SH-SY5Y (cell line): Measurements from ENCODE around the gene PSME2.

Experiments
- GATA2 ChIP-seq: IDR thresholded peaks from 2 replicates; pipeline ENCODE4 v1.6.1; 2011; ENCODE audit warnings: mild to moderate bottlenecking, low read depth, low read length
- GATA3 ChIP-seq: IDR thresholded peaks from 2 replicates; pipeline ENCODE4 v1.6.1; 2011; ENCODE audit warnings: low read depth, mild to moderate bottlenecking, low read length, moderate library complexity

PSME2 gene, protein sequence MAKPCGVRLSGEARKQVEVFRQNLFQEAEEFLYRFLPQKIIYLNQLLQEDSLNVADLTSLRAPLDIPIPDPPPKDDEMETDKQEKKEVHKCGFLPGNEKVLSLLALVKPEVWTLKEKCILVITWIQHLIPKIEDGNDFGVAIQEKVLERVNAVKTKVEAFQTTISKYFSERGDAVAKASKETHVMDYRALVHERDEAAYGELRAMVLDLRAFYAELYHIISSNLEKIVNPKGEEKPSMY

DNA sequence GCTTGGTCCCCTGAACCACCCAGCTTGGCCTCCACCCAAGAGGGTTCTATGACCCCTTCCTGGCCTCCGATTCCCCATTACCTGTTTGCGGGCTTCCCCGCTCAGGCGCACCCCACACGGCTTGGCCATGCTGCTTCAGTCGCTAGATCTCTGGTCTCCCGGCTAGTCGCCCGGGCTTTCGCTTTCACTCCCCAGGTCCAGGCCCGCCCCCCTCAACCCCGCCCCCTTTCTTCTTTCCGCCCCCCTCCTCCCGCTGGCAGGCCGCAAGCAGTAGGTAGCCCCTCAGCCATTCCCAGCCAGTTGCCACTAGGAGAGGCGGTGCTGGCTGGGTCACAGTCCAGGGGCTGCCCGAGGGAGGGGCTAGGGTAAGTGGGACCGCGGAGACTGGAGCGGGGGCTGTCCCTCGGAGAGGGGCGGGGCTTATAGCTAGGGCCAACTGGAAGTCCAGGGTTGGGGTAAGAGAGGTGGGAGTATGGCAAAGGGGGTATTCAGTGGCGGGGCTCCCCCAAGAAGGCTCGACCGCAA, at the start of gene PSME2:
Gene PSME2, minus strand, starts transcription at position 158 of the 525 bp plus-strand sequence. Its CDS starts 29 bp downstream, at position 129.
- no peak for TF ChIP-seq GATA3

DNA sequence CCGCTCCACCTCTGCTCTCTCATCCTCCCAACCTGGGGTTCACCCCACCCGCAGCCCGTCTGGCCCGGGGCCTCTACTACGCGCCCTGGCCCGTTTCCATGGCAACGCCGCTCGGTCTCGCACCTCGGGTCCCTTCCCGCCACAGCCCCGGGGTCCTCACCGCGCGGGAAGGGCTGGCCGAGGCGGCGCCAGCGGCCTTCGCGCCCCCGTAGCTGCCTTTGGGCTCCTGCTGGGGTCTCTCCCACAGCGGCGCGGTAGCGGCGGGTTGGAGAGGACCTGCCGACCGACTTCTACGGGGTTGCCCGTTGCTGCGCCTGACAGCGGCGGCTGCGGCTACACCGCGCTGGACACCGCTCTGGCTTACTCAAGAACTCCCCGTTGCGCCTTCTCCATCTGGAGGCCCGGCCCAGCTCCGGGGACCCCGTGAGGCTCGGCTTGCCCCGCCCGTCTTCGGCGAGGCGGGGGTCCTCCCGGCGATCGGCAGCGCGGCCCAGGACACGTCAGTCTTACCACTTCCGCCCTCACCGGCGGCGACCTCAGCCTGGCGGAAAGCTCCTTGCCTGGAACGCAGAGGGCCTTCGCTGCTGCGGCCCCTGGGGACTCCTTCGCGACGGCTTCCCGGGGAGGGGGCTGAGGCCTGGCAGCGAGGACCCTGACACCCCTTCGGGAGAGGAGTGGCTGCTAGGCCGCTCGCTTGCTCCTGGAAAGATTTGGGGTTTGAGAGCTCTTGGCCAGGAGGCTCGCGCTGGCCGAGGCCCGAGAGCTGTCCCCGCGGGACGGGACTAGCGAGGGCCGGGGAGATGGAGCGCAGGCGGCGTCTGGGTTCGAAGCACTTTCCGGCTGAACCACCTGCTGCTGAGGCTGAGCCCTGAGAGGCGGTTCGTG, 49.0 kb upstream of the PSME2 start, which contains the start of gene TM9SF1:
Gene TM9SF1, minus strand, starts transcription at position 256 of the 885 bp plus-strand sequence. CDS start 422 bp downstream, outside the sequence.
- TF ChIP-seq GATA3 (no peak), GATA2 (no peak)

DNA sequence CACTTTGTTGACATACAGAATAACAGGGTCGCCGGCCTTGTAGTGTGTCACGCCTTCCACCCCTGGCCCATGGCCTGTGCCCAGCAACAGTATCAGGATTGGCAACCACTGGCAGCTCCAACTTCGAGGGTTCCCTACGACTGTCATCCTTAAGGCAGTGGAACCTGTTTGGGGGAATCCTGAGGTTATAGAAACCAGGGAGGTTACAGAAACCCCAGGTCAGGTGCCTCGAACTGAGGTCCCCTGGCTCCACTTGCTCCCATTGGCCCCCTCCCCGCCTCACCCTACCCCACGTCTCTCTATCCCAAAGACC, 48.4 kb upstream of the PSME2 start:
- no peak for TF ChIP-seq GATA3
- TF ChIP-seq GATA2, result no peak

DNA sequence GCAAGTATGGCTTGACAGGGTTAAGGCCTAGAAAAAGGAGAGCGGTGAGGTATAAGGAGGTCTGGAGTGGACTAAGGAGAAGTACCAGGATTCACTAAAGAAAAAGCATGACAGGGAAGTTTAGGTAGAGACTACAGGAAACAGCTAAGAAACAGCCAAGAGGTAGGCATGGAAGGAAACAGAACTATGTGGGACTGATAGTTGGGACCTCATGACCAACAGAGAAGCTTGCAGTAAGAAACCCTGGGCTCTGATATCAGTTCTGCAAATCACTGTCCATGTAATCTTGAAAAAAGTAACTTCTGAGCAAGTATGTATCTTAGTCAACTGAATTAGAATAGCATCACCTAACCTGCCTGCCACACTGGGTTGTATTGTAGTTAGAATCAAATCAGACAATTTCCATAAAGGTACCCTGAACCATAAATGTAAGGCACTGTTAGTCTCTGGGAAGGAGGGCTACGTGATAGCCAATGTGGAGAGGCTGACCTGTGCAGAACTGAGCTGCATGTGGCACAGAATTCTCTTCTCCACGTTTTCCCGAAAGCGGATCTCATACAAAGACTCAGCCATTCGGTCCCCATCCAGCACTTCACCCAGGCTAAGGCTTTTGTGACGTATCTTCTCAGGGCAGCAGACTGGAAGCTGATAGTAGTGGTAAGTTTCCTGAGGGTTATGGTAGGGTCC, 47.9 kb upstream of the PSME2 start:
- TF ChIP-seq GATA3, result no peak
- TF ChIP-seq GATA2, result no peak

DNA sequence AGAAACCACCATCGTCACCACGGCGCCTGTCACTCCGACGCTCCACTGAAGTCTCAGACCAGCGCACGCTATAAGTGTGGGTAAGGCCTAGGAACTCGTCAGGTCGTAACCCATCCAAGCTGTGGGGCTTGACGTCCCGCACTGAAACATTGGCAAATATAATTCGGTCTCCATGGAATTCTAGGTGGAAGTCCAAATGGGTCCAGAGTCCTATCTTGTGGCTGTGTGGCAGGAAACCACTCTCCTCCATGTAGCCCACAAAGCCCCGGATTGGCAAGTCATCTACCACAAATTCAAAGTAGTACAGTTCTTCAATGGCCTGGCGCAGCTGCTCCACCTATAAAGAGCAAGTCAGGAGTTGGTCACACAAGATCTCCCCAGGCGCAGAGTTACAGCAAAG, 46.5 kb upstream of the PSME2 start:
- TF ChIP-seq GATA3 (no peak), GATA2 (no peak)

DNA sequence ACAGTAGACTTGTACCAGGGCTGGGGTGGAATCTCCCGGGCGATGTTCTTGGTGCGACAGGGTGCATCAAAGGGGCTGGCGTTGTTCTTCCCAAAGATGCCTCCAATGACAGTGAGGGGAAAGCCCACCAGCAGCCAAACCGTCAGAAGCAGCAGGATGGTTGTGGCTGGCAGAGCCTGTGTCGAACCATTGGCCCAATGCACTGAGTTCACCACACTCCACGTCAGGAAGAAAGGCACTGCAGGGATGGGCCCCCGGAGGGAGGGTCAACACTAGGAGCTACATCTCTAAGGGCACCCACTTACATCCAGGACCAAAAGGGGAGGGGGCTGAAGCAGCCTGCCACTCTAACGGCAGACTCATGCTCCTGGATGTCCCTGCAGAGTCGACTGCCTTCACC, 44.0 kb upstream of the PSME2 start:
- no peak for TF ChIP-seq GATA2
- TF ChIP-seq GATA3, result no peak

DNA sequence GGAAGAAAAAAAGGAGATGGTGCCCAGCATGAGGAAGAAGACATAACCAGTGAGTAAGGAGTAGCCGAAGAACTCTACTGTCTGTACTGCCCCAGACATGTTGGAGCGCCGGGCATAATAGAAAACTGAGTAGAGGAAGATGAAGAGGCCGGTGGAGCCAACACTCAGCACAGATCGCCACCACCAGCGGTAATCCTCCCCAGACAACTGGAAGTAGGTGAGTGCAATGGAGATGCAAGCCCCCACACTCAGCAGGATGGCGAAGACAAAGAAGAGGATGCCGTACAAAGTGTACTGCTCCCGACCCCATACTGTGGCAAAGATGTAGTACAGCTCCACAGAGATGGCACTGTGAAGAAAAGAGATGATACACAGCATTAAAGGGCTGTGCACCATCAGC, 43.0 kb upstream of the PSME2 start:
- TF ChIP-seq GATA3 (no peak), GATA2 (no peak)

DNA sequence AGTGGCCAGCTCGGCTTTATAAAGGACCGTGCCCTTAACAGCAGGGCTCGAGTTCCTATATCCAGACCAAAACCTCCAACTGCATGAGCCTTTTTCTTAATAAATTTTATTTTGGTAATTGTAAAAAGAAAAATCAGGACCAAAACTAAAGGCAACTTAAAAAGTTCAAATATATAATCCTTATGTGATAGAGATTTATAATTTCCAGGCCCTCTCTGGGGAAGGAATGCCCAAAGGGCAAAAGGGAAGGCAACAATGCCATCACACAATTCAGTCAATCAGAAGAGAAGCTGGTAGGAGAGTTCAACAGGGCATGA, 42.6 kb upstream of the PSME2 start:
- TF ChIP-seq GATA2, result no peak
- no peak for TF ChIP-seq GATA3

DNA sequence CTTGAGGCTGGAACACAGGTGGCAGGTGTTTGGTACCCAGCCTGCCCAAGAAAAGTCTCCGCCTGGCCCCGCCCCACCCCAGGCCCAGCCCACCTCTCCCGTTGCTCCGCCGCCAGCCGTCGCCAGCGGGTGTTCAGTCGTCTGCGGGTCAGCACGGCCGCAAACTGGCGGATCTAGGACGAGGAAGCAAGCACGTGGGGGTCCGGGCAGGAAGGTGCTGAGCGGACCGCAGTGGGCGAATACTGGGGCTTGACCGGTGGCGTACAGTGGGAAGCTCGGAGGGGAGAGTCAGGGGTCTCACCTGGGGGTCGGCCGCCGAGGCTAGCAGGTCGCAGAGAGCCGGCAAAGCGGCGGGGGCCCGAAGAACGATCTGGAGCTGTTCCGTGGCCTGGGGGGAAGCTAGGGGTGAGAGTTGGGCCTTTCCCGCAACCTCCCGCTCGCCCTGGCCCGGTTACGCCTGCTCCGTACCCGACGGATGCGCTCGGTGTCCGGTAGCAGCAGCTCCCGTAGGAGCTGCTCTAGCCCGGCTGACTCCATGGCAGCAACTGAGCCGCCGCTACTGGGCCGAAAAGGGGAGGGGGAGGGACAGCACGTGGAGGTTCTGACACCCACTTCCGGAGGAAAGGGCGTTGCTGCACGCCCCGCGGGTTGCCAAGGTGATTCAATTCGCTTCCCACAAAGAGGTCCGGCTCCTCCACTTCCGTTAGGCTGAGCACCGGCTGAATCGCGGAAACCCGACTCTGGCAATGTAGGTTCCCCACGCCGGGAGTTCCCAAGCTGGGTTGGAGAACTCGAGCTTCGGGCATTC, 42.0 kb upstream of the PSME2 start, which contains the start of gene IPO4:
Gene IPO4, minus strand, starts transcription at position 566 of the 808 bp plus-strand sequence. Its CDS starts 29 bp downstream, at position 537.
- TF ChIP-seq GATA3, result no peak
- TF ChIP-seq GATA2, result 0 out of 2 replicates have a peak, but pooled peaks have one; percentile 18

DNA sequence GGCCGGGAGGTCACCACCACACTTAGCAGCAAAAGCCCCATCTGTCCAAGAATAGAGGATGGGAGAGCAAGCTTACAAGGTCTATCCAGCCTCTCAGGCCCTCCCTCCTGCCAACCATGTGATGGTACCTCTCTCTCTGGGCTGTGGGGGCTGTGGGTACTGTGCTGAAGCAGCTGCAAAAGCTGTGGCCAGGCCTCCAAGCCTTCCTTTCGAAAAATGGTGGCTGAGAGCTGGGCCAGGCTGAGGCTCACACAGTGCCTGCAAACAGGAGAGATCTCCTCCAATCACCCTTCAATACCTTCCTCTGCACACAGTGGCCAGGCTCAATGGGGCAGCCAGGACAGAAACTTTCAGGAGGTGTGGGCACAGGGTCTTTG, 41.1 kb upstream of the PSME2 start:
- TF ChIP-seq GATA2, result no peak
- TF ChIP-seq GATA3, result no peak

DNA sequence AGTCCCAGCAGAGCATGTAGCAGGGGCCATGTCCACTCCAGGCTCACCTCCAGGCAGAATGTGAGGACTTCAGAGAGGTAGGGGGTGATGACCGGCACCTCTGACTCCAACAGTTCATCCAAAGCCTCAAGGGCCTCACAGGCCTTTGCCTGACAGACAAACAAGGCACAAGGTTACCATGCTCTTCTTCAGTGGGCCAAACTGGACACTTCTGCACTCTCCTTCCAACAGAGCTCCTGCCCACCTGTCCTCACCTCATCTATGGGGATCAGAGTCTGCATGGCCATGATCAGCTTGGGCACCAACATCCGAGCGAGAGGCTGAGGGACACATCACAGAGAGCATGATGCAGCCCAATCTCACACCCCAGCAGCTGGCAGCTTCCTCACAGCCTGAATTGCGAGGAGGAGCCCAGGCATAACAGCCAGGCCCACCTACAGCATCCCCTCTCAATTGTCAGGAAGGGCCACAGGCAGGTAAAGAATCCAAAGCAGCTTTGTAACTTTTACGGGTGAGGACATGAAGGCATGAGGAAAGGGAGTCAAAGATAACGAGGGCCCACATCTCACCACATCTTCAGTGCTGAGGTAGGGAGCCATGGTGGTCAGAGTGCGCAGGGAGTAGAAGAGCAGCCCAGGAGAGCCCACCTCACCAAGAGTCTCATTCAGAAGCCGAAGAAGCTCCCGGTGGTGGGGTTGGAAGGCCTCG, 40.6 kb upstream of the PSME2 start:
- TF ChIP-seq GATA3 (no peak), GATA2 (no peak)

DNA sequence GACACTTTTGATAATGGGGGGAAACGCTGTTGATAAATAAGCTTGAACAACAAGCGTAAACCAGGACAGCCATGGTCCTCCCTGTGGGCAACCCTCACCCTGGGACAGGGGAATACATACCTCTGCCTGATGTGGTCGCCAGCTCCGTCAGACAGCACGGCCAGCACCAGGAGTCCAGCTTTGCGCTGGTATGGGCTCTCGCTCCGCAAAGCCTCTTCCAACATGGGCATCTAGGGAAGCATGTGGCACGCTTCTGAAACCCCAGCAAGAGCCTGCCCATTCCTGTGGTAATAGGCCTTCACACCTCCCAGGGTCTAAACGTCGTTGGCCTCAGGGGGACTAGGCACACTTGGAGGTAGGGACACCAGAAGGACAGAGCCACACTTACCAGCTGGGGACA, 39.3 kb upstream of the PSME2 start:
- TF ChIP-seq GATA2 (no peak), GATA3 (no peak)

DNA sequence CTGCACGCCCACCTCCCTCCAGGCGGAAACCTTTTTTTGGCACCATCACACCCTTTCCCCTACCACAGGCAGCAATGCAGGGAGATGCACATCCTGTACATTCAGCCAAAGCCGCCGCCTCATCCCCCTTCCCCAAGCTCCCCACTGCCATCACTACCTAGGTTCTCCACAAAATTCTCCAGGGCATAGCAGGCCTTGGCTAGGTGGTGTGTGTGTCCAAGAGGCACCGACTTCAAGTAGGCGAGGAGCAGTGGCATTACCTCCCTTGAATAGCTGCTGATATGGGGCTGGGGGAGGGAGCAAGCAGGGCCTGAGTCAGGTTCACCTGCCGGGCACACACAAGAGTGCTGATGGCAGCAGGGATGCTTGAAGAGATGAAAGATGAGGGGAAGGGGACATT, 38.6 kb upstream of the PSME2 start:
- TF ChIP-seq GATA3, result no peak
- no peak for TF ChIP-seq GATA2
